Hematopoietic multipotent progenitor cell treated with erythropoietin and hydrocortisone succinate and interleukin-3 and kit ligand, for 17 days (in vitro differentiated cells): ENCODE measurements around the gene POU6F1.
A peak's percentile ranks its signal among the peaks of the same experiment; 100 is the strongest.

Experiments used
- DNase-seq: peaks from one replicate; pipeline ENCODE4 v3.0.0-alpha.2; 2015; ENCODE audit warnings: low spot score

Gene POU6F1

DNA sequence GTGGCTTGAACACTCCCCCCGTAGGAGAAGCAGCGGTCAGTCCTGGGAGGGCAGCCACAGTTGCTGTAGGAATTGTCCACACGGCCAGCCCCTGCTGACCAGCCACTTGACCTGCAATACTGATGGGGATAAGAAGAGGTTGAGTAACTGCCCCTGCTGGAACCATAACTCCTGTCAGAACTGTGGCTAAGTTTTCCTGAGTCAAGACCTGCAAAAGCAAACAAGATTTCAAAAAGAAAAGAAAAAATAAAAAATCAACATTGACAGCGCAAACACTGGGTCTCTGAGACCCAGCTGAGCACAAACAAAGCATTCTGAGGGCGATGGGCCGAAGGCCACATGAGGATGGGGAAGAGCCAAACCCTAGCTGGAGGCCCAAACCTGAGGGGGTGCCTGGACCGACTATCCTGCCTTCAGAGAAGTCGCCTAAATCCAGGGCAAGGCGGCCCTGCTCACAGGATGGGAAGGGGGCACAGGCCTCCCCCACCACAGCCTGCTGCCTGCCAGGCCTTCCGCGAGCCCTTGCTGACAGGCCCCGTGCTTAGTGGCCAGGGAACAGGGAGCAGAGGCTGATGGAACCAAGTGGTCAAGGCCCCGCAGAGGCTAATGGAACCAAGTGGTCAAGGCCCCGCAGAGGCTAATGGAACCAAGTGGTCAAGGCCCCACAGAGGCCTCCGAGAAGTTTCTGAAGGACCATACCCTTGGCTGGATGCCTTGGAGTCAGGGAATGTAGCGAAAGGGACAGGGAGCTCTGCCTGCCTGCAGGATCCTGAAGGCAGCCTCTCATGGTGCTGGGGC, 19.1 kb downstream of the POU6F1 start:
- no peak for DNase-seq

DNA sequence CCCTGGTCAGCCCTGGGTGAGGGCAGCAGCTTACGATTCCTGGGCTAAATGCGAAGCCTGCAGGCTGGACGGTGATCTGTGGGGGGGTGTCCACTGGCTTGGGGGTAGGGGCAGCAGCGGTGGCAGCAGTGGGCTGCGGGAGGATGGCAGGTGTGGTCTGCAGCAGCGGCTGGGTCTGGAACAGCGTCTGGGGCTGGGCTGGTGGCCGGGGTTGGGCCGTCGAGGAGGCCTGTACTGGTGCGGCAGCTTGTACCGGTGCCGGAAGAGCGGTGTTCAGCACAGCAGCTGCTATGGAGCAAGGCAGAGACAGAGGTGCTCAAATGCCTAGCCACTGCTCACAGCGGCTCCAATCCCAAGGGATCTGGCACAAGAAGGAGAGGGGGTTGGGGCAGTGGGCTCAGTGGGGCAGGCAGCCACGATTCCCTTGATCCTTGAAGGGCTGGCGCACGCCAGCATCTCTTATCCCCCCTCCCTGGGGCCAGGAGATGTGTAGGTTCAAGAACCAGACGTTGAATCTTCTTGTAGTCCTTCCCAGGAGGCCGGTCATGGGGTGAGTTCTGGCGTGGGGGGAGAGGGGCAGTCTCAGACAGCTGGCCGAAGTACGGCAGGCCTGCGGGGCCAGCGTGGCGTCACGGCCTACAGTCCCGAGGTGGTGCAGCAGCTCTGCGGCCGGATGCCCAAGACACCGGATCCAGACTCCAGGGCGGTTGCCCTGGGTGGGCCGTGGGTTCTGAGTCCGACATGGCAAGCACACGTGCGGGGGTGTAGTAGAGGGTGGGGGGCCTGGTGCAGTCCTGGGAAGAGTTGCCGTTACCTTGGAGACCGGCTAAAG, 19.9 kb downstream of the POU6F1 start:
- no peak for DNase-seq

DNA sequence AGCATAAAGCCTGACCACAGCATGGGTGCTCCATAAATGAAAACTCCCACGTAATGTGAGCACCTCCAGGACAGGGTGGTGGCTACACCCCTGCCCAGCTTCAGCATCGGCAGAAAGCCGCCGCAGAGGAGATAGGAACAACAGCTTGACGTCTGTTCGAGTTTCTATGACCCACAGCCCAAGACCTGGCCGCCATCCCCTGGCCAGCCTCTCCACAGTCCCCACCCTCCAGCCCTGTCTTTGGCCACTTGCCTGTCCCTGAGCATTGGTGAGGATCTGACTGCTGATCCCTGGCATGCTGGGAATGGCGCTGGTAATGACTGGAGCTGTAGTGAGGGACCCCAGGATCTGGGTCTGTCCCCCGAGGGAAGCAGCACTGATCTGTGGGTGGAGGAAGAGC, 21.3 kb downstream of the POU6F1 start:
- no peak for DNase-seq

DNA sequence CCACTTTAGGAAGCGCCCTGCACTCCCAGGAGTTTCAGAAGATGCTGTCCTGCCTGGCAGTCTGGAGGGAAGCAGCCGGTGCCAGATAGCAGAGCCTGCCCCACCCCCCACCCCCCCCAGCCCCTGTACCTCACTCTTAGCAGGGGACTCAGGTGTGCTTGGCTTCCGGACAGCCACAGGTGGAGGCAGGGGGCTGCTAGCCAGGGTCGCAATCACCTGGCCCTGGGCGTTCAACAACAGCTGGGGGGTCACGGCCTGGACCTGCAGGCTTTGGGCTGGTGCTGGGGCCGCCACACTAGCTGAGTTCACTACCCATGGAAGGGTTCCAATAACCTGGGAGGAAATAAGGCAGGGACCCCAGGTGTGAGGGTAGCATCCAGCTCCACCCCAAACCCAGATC, 22.0 kb downstream of the POU6F1 start:
- DNase-seq = no peak

- no peak for DNase-seq
These were observed 25.6 kb downstream of the POU6F1 start for GRCh38 chr12:51192284-51192671.

GRCh38 chr12:51191516-51192283, 26.2 kb downstream of the POU6F1 start:
- DNase-seq = no peak

DNA sequence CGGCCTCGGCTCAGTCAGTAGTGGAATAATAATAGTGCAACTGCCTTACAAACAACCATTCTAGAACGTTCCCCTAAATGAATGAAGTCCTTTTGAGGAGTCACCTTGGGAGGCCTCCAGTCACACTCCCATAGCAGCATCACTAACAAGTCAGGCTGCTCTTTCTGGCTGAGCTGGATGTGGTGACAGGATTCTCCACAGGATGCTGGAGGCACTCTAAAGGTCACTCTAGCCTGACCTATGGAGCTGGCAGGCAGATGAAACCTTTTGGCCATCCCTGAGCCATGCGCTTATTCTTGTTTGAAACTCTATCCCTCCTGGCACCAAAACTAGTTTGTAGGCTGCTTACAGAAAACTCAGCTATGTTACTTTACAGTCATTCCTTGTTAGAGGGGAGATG, 27.0 kb downstream of the POU6F1 start:
- DNase-seq = no peak

- no peak for DNase-seq
These were observed 28.0 kb downstream of the POU6F1 start for GRCh38 chr12:51189790-51190355.

GRCh38 chr12:51188359-51189051, 29.4 kb downstream of the POU6F1 start:
- no peak for DNase-seq

DNA sequence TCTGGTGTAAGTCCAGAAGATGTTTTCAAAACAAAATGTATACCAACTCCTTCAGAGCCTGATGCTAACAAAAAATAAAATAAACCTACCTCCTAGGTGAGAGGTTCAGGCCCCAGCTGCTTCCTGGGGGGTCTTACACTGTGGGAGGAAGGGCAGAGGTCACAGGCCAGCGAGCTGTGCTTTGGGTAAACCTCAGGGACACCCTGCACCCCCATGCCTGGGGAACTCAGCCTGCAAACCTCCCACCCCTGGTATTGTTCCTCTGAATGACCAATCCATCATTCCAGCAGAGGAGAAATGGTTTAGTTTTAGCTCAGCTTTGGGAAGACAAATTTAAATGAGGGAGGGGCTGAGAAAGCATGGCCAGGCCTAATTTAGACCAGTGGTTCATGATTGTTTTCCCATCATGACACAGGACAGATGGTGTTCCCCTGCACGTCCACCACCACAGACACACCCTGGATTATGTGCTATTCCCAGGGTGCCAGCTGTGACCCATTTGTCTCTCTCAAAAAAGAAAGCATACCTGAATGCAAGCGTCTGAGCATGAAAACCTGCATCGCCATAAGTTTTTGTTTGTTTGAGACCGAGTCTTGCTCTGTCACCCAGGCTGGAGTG, 30.4 kb downstream of the POU6F1 start:
- no peak for DNase-seq

DNA sequence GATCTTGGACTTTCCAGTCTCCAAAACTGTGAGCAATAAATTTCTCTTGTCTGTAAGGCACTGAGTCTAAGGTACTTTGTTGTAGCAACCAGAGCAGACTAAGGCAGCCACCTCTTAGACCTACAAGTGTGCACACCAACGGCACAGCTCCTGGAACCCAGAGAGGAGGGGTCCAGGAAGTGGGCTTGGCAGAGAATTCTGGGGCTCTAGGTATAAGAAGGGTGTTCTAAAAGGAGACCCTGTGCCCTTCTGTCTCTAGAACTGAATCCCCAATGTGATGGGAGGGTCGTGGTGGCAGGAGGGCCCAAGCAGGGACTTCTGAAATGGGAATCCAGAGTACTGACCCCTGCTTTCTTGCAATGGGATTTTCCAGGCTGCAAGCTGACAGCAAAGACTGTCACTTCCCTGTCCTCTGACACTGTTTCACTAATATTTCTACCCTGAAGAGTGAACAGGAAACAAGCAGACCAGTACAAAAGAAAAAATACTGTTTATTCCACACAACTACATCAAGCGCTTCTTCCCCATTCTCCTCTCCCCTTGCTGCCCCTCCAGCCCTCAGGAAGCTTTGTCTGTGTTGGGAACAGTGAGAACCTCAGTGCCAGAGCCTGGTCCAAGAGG, 31.3 kb downstream of the POU6F1 start:
- DNase-seq = no peak

DNA sequence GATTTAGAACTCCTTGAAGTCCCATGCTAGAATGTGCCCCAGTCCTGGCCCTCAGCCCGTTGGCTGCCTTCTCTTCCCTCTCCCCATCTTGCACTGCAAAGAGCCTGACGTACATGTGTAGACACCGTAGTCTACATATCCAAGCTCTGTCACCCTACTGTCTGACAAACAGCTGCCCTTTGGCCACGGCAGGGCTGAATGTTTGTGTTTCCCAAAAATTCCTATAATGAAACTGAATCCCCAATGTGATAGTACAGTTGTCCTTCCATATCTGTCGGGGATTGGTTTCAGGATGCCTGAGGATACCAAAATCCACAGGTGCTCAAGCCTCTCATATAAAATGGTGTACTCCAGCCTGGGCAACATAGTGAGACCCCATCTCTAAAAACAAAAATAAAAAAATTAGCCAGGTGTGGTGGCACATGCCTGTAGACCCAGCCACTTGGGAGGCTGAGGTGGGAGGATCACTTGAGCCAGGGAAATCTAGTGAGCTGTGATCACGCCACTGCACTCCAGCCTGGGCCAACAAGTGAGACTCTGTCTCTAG, 32.6 kb downstream of the POU6F1 start:
- DNase-seq = no peak

GRCh38 chr12:51183816-51184215, 34.0 kb downstream of the POU6F1 start:
- no peak for DNase-seq

GRCh38 chr12:51183349-51183748, 34.5 kb downstream of the POU6F1 start:
- no peak for DNase-seq

- DNase-seq = no peak
These were observed 36.3 kb downstream of the POU6F1 start for GRCh38 chr12:51181558-51181957.

- DNase-seq = no peak
These were observed 40.0 kb downstream of the POU6F1 start for GRCh38 chr12:51177897-51178296.

GRCh38 chr12:51174501-51174900, 43.4 kb downstream of the POU6F1 start:
- DNase-seq = no peak

- DNase-seq = peak; percentile 94
These were observed 45.1 kb downstream of the POU6F1 start, which contains the start of gene TFCP2 for GRCh38 chr12:51172515-51173431. TFCP2 (minus strand) TSS chr12:51173135; CDS start chr12:51172422, 713 bp downstream.

- peak; percentile 19 for DNase-seq
These were observed 45.9 kb downstream of the POU6F1 start for GRCh38 chr12:51171884-51172514.
